COR-L47 (cell line): ENCODE results near the gene NAA15.
"Not testable (repeated sequence)": the region's sequence is repeated elsewhere in the genome, so short reads cannot be mapped to it uniquely, and the experiment has no call there.

Experiments used
- DNase-seq: peaks from one replicate; lab custom pipeline; 2025; lab: John Stamatoyannopoulos, UW

Gene NAA15

GRCh38 chr4:139299536-139299935 lies 1.8 kb upstream of the NAA15 start:
- no peak for DNase-seq

- DNase-seq = no peak
Observed at GRCh38 chr4:139300431-139301112, 733 bp upstream of the NAA15 start.

GRCh38 chr4:139301821-139302611 lies 711 bp downstream of the NAA15 start, which contains the start of gene NDUFC1:
Gene NDUFC1, minus strand, starts transcription at chr4:139302477. Its CDS starts 6,679 bp downstream, at chr4:139295798.
- DNase-seq = peak; percentile 29

- DNase-seq = no peak
Observed at GRCh38 chr4:139304920-139305319, 3.6 kb downstream of the NAA15 start.

GRCh38 chr4:139311909-139312308 lies 10.6 kb downstream of the NAA15 start:
- DNase-seq = no peak

- DNase-seq = no peak
Observed at GRCh38 chr4:139312552-139313332, 11.4 kb downstream of the NAA15 start.

- DNase-seq = not testable (repeated sequence)
Observed at GRCh38 chr4:139313414-139313813, 12.1 kb downstream of the NAA15 start.

- no peak for DNase-seq
Observed at GRCh38 chr4:139314047-139314800, 12.9 kb downstream of the NAA15 start.

- no peak for DNase-seq
Observed at GRCh38 chr4:139315221-139315675, 13.9 kb downstream of the NAA15 start.

- no peak for DNase-seq
Observed at GRCh38 chr4:139316733-139317132, 15.4 kb downstream of the NAA15 start.

GRCh38 chr4:139317635-139318034 lies 16.3 kb downstream of the NAA15 start:
- no peak for DNase-seq

- DNase-seq = no peak
Observed at GRCh38 chr4:139319571-139319970, 18.3 kb downstream of the NAA15 start.

GRCh38 chr4:139322070-139322469 lies 20.8 kb downstream of the NAA15 start:
- DNase-seq = not testable (repeated sequence)

- DNase-seq = not testable (repeated sequence)
Observed at GRCh38 chr4:139322541-139322940, 21.2 kb downstream of the NAA15 start.

- no peak for DNase-seq
Observed at GRCh38 chr4:139324620-139325019, 23.3 kb downstream of the NAA15 start.

GRCh38 chr4:139329665-139330200 lies 28.4 kb downstream of the NAA15 start:
- DNase-seq = no peak

- DNase-seq = no peak
Observed at GRCh38 chr4:139330283-139330682, 29.0 kb downstream of the NAA15 start.

GRCh38 chr4:139331185-139331584 lies 29.9 kb downstream of the NAA15 start:
- no peak for DNase-seq

- no peak for DNase-seq
Observed at GRCh38 chr4:139333046-139333445, 31.7 kb downstream of the NAA15 start.

GRCh38 chr4:139337612-139338011 lies 36.3 kb downstream of the NAA15 start:
- DNase-seq = no peak

- no peak for DNase-seq
Observed at GRCh38 chr4:139361301-139361700, 60.0 kb downstream of the NAA15 start.
